OCI-LY3 (cell line): ENCODE data around the gene ZFYVE9.

ENCODE experiments used
- CTCF ChIP-seq: fragments of 200-600, 300-600 bp; sonication (generic); IDR thresholded peaks from 2 replicates; pipeline ENCODE4 v1.5.1; 2014; ENCODE audit warnings: antibody characterized with exemption, low read length, low read depth
- EZH2phosphoT487 ChIP-seq: fragments of 200-600 bp; shearing (Covaris generic); IDR thresholded peaks from 2 replicates; pipeline ENCODE4 v1.6.1; 2018; ENCODE audit warnings: antibody characterized with exemption, mixed run types, low read depth

- no peak for TF ChIP-seq CTCF
- no peak for TF ChIP-seq EZH2phosphoT487
Measured at GRCh38 chr1:52191395-52191965, 49.6 kb downstream of the ZFYVE9 start.
